ENCODE results near the gene USP2. TPM values are rescaled to one million over a fixed set of nuclear protein-coding genes. Genes with fewer than 3 reads are reported as not detected.

USP2 gene
- total RNA-seq: 0.33 and 1.2 TPM in 2 replicates

GRCh38 chr11:119381181-119381988 is at the start of gene USP2:
Gene USP2, minus strand, starts transcription at chr11:119381690. Its CDS starts 8,210 bp downstream, at chr11:119373480.
- DNase-seq: peak; percentile 96

GRCh38 chr11:119427279-119427678 is 45.8 kb upstream of the USP2 start:
- no peak for DNase-seq

- no peak for DNase-seq
Observed at GRCh38 chr11:119426142-119426541, 44.7 kb upstream of the USP2 start.

- DNase-seq: no peak
Observed at GRCh38 chr11:119424775-119425174, 43.3 kb upstream of the USP2 start.

GRCh38 chr11:119424276-119424675 is 42.8 kb upstream of the USP2 start:
- no peak for DNase-seq

- DNase-seq: peak; percentile 15
Observed at GRCh38 chr11:119423509-119424254, 42.2 kb upstream of the USP2 start.

GRCh38 chr11:119422809-119423508 is 41.5 kb upstream of the USP2 start, which contains the start of gene THY1:
Gene THY1, minus strand, starts transcription at chr11:119423172. Its CDS starts 2,267 bp downstream, at chr11:119420905.
- DNase-seq: no peak

GRCh38 chr11:119421941-119422808 is 40.7 kb upstream of the USP2 start:
- no peak for DNase-seq

- DNase-seq: no peak
Observed at GRCh38 chr11:119421351-119421750, 39.9 kb upstream of the USP2 start.

- no peak for DNase-seq
Observed at GRCh38 chr11:119420631-119421030, 39.1 kb upstream of the USP2 start.

GRCh38 chr11:119419834-119420492 is 38.5 kb upstream of the USP2 start:
- DNase-seq: no peak

GRCh38 chr11:119419246-119419645 is 37.8 kb upstream of the USP2 start:
- DNase-seq: no peak

- DNase-seq: no peak
Observed at GRCh38 chr11:119418759-119419158, 37.3 kb upstream of the USP2 start.

GRCh38 chr11:119417726-119418540 is 36.4 kb upstream of the USP2 start:
- DNase-seq: no peak

GRCh38 chr11:119416606-119417580 is 35.4 kb upstream of the USP2 start:
- no peak for DNase-seq

- DNase-seq: no peak
Observed at GRCh38 chr11:119415966-119416365, 34.5 kb upstream of the USP2 start.

GRCh38 chr11:119415517-119415916 is 34.0 kb upstream of the USP2 start:
- DNase-seq: no peak

- no peak for DNase-seq
Observed at GRCh38 chr11:119414734-119415133, 33.2 kb upstream of the USP2 start.

GRCh38 chr11:119414321-119414720 is 32.8 kb upstream of the USP2 start:
- DNase-seq: no peak

Data from dermis blood vessel endothelial cell (primary cell).